Muscle of leg (tissue), 11 donors: ENCODE measurements around the gene HECW1. TPM values are rescaled to one million over a fixed set of nuclear protein-coding genes. Genes with fewer than 3 reads are reported as not detected.
A peak's percentile ranks its signal among the peaks of the same experiment; 100 is the strongest.

Experiments
- DNase-seq: peaks from one replicate; pipeline ENCODE4 v3.0.0; 2013
- H3K27ac ChIP-seq: one replicate; pipeline ENCODE4 v1.5.1; 2013; ENCODE audit warnings: mild to moderate bottlenecking, low read length, control low read depth
- H3K27me3 ChIP-seq: one replicate; pipeline ENCODE4 v1.6.1; 2013; ENCODE audit warnings: low read length; ENCODE audit not compliant: control insufficient read depth, insufficient read depth
- H3K36me3 ChIP-seq: one replicate; pipeline ENCODE4 v1.6.1; 2013; ENCODE audit warnings: low read length; ENCODE audit not compliant: control insufficient read depth, insufficient read depth
- H3K4me1 ChIP-seq: one replicate; pipeline ENCODE4 v1.6.1; 2013; ENCODE audit warnings: low read length; ENCODE audit not compliant: control insufficient read depth, insufficient read depth
- H3K4me3 ChIP-seq: one replicate; pipeline ENCODE4 v1.5.1; 2013; ENCODE audit warnings: low read length, control low read depth
- H3K9me3 ChIP-seq: replicated peaks from 2 replicates; pipeline ENCODE4 v1.6.1; 2013; ENCODE audit warnings: low read depth, low read length; ENCODE audit not compliant: control insufficient read depth
- WGBS: methylation state at CpG from one replicate; pipeline ENCODE4 v1.1.5; 2013; ENCODE audit warnings: missing lambda C conversion rate; ENCODE audit not compliant: insufficient coverage; 5-methylcytosine and 5-hydroxymethylcytosine counted together
- polyA plus RNA-seq, 8 donors: library from polyadenylated mRNA; unstranded; fragments of 120-200 nt; gene quantifications; one replicate each; pipeline versions ENCODE4 v1.2.1 to v1.2.3, GENCODE V29; 2013; ENCODE audit warnings: inconsistent platforms in 1 of 8, low replicate concordance in 1 of 8; ENCODE audit not compliant: insufficient read length in 8 of 8, insufficient read depth in 1 of 8
- total RNA-seq: library from RNA; stranded (reverse); fragments of 120-200 nt; gene quantifications from one replicate; pipeline ENCODE4 v1.2.4, GENCODE V29; 2013

HECW1 gene
- total and polyA plus RNA-seq, 9 donors = 0.13 to 1.7 (median 0.51) TPM; not detected in 1

DNA sequence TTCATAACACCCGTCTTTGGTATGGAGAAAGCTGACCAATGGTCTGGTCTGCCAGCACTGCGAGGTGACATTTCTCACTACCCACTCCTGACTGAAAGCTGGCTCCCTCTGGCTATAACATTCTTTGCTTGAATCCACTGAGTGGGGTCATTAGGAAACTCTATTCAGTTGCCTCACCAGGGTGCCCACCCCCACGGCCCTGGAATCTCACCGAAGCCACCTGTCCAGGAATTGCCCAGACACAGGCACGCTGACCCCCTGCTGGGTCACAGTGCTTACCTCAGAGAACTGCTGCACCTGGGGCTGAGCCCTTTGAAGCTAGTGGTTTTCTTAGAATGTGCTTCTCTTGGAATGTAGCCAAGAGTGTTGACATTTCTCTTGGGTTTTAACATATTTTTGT is 28.6 kb downstream of the HECW1 start:
- DNase-seq = no peak
- Histone ChIP-seq H3K9me3 (no peaks in the 10 kb centered on the region), H3K27me3 (peaks cover 3% of the 10 kb centered on the region), H3K36me3 (no peaks in the 10 kb centered on the region), H3K4me3 (no peak overlapping the region), H3K4me1 (no peaks in the 10 kb centered on the region), H3K27ac (no peak overlapping the region)
- WGBS = 81% methylated on average over 5 of the region's 5 CpGs

DNA sequence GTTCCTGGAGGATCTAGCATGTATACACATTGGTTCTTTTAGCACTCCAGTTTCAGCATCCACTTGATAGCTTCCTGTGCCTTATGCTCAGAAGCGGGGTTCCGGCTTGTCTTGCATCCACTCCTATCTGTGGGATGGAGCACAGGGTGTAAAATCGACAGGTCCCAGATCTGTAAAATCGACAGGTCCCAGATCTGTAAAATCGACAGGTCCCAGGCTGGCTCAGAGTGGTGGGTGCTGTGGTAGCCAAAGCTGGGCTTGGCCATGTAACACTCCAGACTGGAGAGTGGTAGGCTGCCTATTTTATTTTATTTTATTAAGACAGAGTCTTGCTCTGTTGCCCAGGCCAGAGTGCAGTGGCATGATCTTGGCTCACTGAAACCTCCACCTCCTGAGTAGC is 30.3 kb downstream of the HECW1 start:
- 86% methylated on average over 3 of the region's 5 CpGs for WGBS
- no peaks in the 10 kb centered on the region for H3K36me3 ChIP-seq
- no peak overlapping the region for H3K27ac ChIP-seq
- no peak overlapping the region for H3K4me3 ChIP-seq
- DNase-seq = no peak
- no peaks in the 10 kb centered on the region for H3K9me3 ChIP-seq
- peaks cover 6% of the 10 kb centered on the region for H3K27me3 ChIP-seq
- no peaks in the 10 kb centered on the region for H3K4me1 ChIP-seq

DNA sequence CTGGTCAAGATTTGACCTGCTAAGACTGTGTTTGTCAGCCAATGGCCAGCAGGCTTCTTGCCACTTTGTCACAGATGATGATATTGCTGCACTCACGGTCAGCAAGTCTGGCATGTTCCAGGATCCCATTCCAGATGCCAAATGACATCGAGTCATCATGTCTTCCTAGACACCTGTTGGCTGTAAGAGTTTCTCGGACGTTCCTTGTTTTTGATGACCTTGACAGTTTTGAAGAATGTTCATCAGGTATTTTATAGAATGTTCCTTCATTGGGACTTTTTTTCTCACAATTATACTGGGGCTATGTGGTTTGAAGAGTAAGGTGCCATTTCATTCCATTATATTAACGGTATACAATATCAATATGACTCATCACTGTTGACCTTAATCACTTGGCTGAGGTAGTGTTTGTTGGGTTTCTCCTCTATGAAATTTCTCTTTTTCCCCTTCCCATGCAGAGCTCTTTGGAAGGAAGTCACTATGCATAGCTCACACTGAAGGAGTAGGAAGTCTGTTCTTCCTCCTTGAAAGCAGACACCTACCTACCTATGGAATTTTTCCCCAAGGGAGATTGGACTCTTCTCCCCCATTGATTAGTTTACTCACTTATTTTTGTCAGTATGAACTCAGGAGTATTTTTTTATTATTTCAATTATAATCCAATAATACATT is 31.6 kb downstream of the HECW1 start:
- no peaks in the 10 kb centered on the region for H3K9me3 ChIP-seq
- no peak for DNase-seq
- no peak overlapping the region for H3K4me3 ChIP-seq
- no peaks in the 10 kb centered on the region for H3K4me1 ChIP-seq
- H3K27me3 ChIP-seq = peaks cover 6% of the 10 kb centered on the region
- no peaks in the 10 kb centered on the region for H3K36me3 ChIP-seq
- 83% methylated on average over 2 of the region's 5 CpGs for WGBS
- no peak overlapping the region for H3K27ac ChIP-seq

DNA sequence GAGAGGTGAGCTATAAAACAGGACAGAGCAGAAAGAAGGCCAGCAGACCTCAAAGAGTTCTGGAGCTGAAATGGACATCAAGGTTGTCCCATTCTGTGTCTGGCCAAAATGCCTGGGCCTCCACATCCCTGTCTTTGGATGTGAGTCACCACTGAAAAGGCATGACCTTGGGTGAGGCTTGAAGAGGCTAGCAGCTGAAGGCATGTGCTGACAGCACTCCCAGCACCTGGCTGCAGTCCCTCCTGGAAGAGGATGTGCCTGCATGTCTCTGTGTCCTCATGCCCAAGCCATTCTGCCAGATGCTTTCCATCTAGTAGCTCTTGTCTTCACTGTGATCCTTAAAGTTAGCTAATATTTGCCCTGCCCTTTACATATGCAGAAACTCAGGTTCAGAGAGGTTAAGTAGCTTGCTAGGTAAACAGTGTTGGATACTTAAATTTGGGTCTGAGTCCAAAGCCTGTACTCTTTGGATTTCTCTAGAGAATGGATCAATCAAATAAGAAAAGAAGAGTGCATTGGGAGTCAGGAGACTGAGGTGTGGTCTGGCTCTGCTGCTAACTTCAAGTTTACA is 35.8 kb downstream of the HECW1 start:
- Histone ChIP-seq H3K4me1 (no peaks in the 10 kb centered on the region), H3K27ac (no peak overlapping the region), H3K36me3 (no peaks in the 10 kb centered on the region), H3K27me3 (peaks cover 2% of the 10 kb centered on the region), H3K4me3 (no peak overlapping the region), H3K9me3 (no peaks in the 10 kb centered on the region)
- DNase-seq = no peak

DNA sequence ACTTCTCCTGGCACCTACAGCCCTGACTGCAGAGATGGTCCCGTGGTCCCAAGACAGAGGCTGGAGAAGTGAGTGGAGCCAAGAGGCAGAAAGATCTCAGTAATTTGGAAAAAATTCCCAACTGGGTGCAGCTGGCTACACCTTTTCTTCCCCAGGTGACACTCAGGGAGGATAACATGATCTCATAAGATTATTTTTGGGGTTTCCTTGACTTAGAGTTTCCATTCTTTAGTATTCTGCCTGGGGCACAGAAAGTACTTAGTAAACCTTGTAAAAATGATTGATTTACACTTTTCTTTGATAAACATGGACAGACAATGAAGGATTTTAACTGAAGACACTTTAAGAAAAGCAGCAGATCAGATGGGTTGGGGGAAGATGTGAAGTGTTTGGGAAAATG is 38.6 kb downstream of the HECW1 start:
- Histone ChIP-seq H3K4me3 (no peak overlapping the region), H3K9me3 (no peaks in the 10 kb centered on the region), H3K4me1 (no peaks in the 10 kb centered on the region), H3K27me3 (peaks cover 2% of the 10 kb centered on the region), H3K27ac (no peak overlapping the region), H3K36me3 (no peaks in the 10 kb centered on the region)
- no CpG with 5 or more reads among the region's 1 CpG for WGBS
- DNase-seq = no peak

DNA sequence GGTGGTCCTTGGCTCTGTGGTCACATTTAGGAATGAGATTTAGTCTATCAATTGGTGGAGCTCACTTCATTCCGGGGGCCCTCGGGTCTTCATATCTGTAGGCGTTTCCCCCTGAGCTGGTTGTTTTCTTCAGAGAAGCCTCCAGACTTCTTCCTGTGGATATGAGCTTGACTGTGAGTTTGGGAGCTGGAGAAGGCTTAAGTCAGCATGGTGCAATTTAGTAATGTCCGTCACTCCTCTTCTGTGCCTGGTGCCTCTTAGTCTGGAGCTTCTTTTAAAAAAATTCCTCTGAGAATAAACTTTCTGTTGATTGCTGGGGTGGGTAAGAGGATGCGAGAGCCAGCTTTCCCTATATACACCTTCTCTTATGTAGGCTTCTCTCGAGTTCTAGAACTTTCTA is 40.2 kb downstream of the HECW1 start:
- WGBS = no CpG with 5 or more reads among the region's 6 CpGs
- Histone ChIP-seq H3K4me3 (no peak overlapping the region), H3K27ac (no peak overlapping the region)

DNA sequence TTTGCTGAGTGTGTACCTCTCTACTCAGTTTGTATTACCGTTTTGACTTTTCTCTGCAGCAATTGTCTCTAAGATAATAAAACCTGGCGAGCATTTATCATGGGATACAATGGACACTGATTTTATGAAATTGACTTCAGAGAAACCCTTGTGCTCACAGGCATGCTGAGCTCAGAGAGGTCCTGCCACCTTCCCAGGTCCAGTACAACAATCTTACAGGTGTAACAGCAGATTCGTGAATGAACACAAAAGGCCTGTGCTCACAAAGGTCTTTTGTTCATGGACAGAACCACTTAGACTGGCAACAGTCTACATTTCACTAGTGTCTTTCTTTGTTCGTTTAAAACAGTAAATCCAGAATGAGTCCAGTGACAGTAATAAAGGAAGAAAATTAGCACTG is 43.2 kb downstream of the HECW1 start:
- H3K27me3 ChIP-seq = no peaks in the 10 kb centered on the region
- no peaks in the 10 kb centered on the region for H3K9me3 ChIP-seq
- H3K4me3 ChIP-seq = no peak overlapping the region
- WGBS = no CpG with 5 or more reads among the region's 4 CpGs
- H3K36me3 ChIP-seq = no peaks in the 10 kb centered on the region
- H3K4me1 ChIP-seq = no peaks in the 10 kb centered on the region
- H3K27ac ChIP-seq = no peak overlapping the region
- DNase-seq = no peak

More for the DNA sequence above, 40.2 kb downstream of the HECW1 start:
- no peaks in the 10 kb centered on the region for H3K27me3 ChIP-seq
- H3K9me3 ChIP-seq = no peaks in the 10 kb centered on the region
- no peak for DNase-seq
- H3K36me3 ChIP-seq = no peaks in the 10 kb centered on the region
- no peaks in the 10 kb centered on the region for H3K4me1 ChIP-seq

DNA sequence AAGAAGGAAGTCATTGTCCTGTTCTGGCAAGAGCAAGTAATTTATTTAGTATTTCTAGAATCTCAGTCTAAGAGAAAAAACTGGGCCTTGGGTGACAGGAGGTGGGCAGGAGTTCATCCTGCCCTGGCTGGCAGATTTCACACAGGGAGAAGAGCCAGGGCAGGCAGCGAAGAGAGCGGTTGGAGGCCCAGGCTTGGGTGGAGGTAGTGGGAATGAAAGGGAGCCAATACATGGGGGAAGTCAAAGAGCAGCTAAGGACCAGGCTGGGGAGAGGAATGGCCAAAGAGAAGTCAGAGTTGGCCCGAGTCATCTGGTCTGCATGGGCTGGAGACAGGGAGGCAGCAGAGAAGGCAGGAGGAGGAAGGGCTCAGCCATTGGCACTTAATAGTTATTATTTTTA is 51.4 kb downstream of the HECW1 start:
- H3K4me1 ChIP-seq = no peaks in the 10 kb centered on the region
- no peaks in the 10 kb centered on the region for H3K36me3 ChIP-seq
- no peaks in the 10 kb centered on the region for H3K9me3 ChIP-seq
- WGBS = 95% methylated on average over 2 of the region's 3 CpGs
- no peak for DNase-seq
- no peak overlapping the region for H3K27ac ChIP-seq
- H3K4me3 ChIP-seq = no peak overlapping the region
- no peaks in the 10 kb centered on the region for H3K27me3 ChIP-seq

DNA sequence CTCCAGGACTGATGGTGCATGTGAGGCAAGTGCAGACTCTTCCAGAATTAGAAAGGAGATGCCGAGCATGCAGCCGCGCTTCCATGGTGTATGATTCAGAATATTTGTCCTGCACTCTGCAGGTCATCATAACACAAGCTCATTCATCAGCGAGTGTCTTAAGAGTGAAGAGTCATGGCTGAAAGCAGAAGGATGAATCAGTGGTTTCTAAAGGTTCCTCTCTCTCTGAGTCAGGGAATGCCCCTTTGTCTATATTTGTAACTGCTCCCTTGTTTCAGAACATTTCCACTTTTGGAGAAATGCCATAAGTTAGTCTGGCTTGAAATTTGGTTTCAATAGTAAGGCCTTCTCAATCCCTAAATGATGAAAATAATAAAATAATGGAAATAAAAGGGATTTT is 52.3 kb downstream of the HECW1 start:
- no peaks in the 10 kb centered on the region for H3K9me3 ChIP-seq
- no peak overlapping the region for H3K4me3 ChIP-seq
- no CpG with 5 or more reads among the region's 4 CpGs for WGBS
- H3K4me1 ChIP-seq = no peaks in the 10 kb centered on the region
- no peak overlapping the region for H3K27ac ChIP-seq
- H3K36me3 ChIP-seq = no peaks in the 10 kb centered on the region
- no peaks in the 10 kb centered on the region for H3K27me3 ChIP-seq
- DNase-seq = peak; percentile 28

DNA sequence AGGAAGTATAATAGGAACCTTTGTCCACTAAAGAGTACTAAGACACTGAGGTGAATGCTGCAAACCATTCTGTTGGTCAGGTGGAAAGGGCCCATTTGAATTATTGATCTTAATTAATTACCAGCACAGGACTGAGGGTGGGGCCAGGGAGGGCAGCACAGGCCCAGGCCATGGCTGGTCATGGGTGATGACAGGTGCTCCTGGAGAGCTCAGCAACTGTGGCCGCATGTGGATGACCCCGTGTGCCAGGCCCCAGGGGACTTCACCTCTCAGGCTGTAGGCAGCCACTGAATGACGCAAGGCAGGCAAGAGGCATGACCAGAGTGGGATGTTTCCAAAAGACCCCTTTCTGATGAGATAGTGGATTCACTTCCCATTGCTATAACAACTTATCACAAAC is 54.2 kb downstream of the HECW1 start:
- no peaks in the 10 kb centered on the region for H3K27me3 ChIP-seq
- 77% methylated on average over 2 of the region's 3 CpGs for WGBS
- no peaks in the 10 kb centered on the region for H3K4me1 ChIP-seq
- no peak overlapping the region for H3K4me3 ChIP-seq
- no peaks in the 10 kb centered on the region for H3K36me3 ChIP-seq
- H3K27ac ChIP-seq = no peak overlapping the region
- DNase-seq = no peak
- H3K9me3 ChIP-seq = no peaks in the 10 kb centered on the region

DNA sequence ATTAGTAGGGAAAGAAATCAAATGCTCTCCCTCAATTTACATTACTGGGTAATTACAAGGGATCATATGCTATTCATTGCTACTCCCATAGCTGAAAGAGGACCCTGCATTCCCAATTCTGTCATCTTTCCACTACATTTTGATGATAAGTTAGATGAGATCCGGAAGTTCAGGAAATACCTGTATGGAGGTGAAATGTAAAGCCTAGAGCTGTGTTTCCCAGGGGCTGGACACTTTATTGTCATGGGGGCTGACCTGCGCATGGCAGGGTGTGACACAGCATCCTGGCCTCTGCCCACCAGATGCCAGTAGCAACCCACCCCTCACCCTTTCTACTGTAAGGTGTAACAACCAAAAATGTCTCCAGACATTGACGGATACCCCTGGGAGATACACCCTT is 56.6 kb downstream of the HECW1 start:
- no peaks in the 10 kb centered on the region for H3K4me1 ChIP-seq
- no peaks in the 10 kb centered on the region for H3K9me3 ChIP-seq
- no peaks in the 10 kb centered on the region for H3K36me3 ChIP-seq
- no peak overlapping the region for H3K4me3 ChIP-seq
- no CpG with 5 or more reads among the region's 3 CpGs for WGBS
- DNase-seq = no peak
- H3K27ac ChIP-seq = no peak overlapping the region
- H3K27me3 ChIP-seq = no peaks in the 10 kb centered on the region
